GM19395 (cell line): Measurements from ENCODE around the gene PHLDA1.
"Not testable (repeated sequence)": the region's sequence is repeated elsewhere in the genome, so short reads cannot be mapped to it uniquely, and the experiment has no call there.

Experiments used
- ATAC-seq: cut with Tn5 transposase; IDR thresholded peaks from one replicate; pipeline ENCODE4 v1.9.1; 2021; ENCODE audit warnings: mild to moderate bottlenecking, moderate library complexity; ENCODE audit not compliant: unreplicated experiment

PHLDA1 gene

GRCh38 chr12:75990189-75990912 lies 41.2 kb downstream of the PHLDA1 start:
- ATAC-seq, result no peak

- ATAC-seq, result not testable (repeated sequence)
These were observed 43.9 kb downstream of the PHLDA1 start for GRCh38 chr12:75987709-75988108.

DNA sequence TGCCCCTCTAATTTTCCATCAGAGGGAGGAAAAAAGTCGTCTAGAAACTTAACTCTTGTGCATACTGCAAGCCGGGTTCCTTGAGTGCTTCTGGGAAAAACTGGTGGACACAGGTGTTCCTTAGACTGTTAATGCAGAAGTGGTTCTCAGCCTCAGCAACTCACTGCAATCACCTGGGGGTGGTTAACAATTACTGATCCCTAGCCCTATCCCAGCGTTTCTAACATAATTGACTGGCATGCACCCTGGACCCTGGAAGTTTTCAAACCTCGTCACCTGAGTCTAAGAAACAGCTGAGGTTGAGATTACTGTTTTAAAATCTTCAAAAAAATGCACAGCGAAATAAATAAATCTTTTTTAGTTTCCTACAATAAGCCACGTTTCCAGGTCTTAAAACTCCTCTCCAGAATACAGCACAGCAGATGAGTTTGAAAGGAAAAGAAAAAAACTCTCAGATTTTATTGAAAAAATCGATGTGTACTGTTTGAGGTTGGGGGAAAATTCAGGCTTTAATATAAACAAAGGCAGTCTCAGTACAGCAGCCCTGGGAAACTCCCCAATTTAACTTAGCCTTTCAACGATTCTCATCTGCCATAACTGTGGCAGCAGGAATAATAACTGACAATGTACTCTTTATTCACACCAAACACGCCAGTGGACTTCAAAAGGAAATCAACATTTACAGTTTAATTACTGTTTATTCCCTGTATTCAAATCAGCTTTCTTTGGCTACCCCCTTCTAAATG lies 45.4 kb downstream of the PHLDA1 start:
- ATAC-seq, result no peak

- ATAC-seq, result no peak
These were observed 46.0 kb downstream of the PHLDA1 start for GRCh38 chr12:75985566-75985965.

DNA sequence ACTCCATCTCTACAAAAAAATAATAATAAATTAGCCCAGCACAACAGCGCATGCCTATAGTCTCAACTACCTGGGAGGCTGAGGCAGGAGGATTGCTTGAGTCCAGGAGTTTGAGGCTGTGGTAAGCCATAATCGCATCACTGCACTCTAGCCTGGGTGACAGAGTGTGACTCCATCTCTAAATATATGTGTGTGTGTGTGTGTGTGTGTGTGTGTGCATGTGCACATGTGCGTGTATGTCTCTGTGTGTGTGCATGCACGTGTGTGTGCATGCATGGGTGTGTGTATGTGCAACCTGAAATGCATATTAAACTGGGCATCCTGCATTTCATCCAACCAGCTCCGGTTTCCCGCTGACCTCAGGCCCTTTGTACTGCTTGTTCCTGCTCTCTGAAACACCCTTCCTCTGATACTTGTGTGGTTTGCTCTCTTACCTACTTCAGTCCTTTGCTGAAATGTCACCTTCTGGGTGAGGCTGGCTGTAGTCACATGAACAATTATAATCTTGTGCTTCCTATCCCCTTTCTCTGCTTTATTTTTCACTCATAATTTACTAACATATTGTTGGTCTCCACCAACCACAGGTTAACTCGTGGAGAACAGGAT lies 46.9 kb downstream of the PHLDA1 start:
- no peak for ATAC-seq

- not testable (repeated sequence) for ATAC-seq
These were observed 47.7 kb downstream of the PHLDA1 start for GRCh38 chr12:75983851-75984250.

- ATAC-seq, result no peak
These were observed 48.5 kb downstream of the PHLDA1 start for GRCh38 chr12:75982979-75983660.

GRCh38 chr12:75982169-75982564 lies 49.4 kb downstream of the PHLDA1 start:
- no peak for ATAC-seq

GRCh38 chr12:75981247-75982168 lies 50.1 kb downstream of the PHLDA1 start:
- ATAC-seq, result peak; percentile 47

DNA sequence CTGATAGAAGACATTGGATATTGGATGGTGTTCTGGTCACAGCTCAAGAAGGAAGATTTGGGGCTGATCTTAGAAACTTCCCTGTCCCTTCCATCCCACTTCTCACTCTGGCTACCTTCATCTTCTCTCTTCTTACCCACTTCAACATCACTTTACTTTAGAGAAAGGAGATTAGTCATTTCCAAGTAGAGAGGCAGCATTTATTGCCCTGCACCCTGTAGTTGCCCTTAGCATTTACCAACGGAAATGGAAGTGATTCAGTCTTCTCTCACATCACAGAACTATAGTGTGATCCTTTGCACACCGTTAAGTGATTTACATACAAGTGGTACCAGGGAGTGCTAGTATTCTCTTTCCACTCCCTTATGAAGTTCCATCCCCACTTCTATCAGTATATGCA lies 52.4 kb downstream of the PHLDA1 start:
- peak; percentile 29 for ATAC-seq

- ATAC-seq, result no peak
These were observed 52.9 kb downstream of the PHLDA1 start for GRCh38 chr12:75978677-75979076.

GRCh38 chr12:75977952-75978671 lies 53.5 kb downstream of the PHLDA1 start:
- peak; percentile 95 for ATAC-seq

DNA sequence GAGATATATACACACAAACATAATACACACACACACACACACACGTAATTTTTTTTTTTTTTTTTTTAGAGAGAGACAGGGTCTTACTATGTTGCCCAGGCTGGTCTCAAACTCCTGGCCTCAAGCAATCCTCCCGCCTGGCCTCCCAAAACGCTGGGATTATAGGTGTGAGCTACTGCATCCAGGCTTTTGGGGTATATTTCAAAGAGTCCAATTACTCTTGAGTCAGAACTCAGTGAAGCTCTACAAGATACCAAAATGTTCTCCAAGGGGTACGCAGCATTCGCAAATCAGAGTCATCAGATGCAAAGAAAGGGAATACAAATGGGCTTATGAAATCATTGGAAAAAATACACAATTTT lies 54.0 kb downstream of the PHLDA1 start:
- peak; percentile 4 for ATAC-seq

- ATAC-seq, result no peak
These were observed 54.7 kb downstream of the PHLDA1 start for GRCh38 chr12:75976913-75977312.

- ATAC-seq, result no peak
These were observed 55.5 kb downstream of the PHLDA1 start for GRCh38 chr12:75976113-75976512.

DNA sequence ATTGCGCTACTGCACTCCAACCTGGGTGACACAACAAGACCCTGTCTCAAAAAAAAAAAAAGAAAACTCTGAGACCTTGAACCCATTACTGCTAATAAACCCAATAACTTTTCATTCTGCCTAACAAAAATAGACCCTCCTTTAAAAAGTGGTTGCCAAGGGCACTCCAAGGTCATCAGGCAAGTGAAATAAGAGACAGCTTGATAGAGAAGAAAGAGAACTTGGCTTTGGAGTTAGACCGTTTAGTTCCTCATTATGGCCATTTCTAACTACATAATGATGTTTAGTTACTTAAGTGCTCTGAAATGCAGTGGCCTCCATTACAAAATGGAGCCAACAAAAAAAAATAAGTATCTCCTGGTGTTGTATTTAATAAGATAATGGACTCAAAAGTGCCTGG lies 55.9 kb downstream of the PHLDA1 start:
- ATAC-seq, result no peak
